Subcutaneous abdominal adipose tissue (tissue), 5 donors: ENCODE data around the gene AMN.
"Not testable (repeated sequence)": the region's sequence is repeated elsewhere in the genome, so short reads cannot be mapped to it uniquely, and the experiment has no call there.

Experiments used
- H3K27ac ChIP-seq: one replicate; pipeline ENCODE4 v1.7.0; 2013; ENCODE audit warnings: low read depth, mild to moderate bottlenecking, inconsistent platforms, low read length, moderate library complexity
- H3K27me3 ChIP-seq, 5 donors: one replicate each; pipeline ENCODE4 v1.7.0; 2013; ENCODE audit warnings: low read length in 5 of 5, inconsistent platforms in 1 of 5; ENCODE audit not compliant: control insufficient read depth in 5 of 5, insufficient read depth in 4 of 5
- H3K36me3 ChIP-seq, 5 donors: one replicate each; pipeline ENCODE4 v1.7.0; 2013; ENCODE audit warnings: low read length in 5 of 5; ENCODE audit not compliant: control insufficient read depth in 5 of 5, insufficient read depth in 5 of 5
- H3K4me1 ChIP-seq, 5 donors: one replicate each; pipeline ENCODE4 v1.7.0; 2013; ENCODE audit warnings: low read length in 5 of 5, mild to moderate bottlenecking in 3 of 5, moderate library complexity in 1 of 5; ENCODE audit not compliant: control insufficient read depth in 5 of 5, insufficient read depth in 5 of 5
- H3K4me3 ChIP-seq, 5 donors: one replicate each; pipeline ENCODE4 v1.7.0; 2013; ENCODE audit warnings: low read length in 5 of 5, low read depth in 1 of 5
- H3K9ac ChIP-seq, 5 donors: one replicate each; pipeline ENCODE4 v1.7.0; 2013; ENCODE audit warnings: low read length in 5 of 5, mild to moderate bottlenecking in 4 of 5, moderate library complexity in 3 of 5
- H3K9me3 ChIP-seq, 5 donors: one replicate each; pipeline ENCODE4 v1.7.0; 2013; ENCODE audit warnings: low read length in 5 of 5; ENCODE audit not compliant: control insufficient read depth in 5 of 5
- donor health status: healthy.
- donor health status: healthy.
- donor health status: healthy.
- donor health status: healthy.
- donor health status: healthy.

AMN gene

GRCh38 chr14:102883554-102883953 is 38.9 kb upstream of the AMN start:
- Histone ChIP-seq H3K36me3 (peaks cover 0 to 50% (median 26%) of the 10 kb centered on the region in 5 donors), H3K27me3 (no peaks in the 10 kb centered on the region), H3K4me3 (no peak overlapping the region), H3K9ac (no peak overlapping the region), H3K27ac (no peak overlapping the region), H3K4me1 (no peaks in the 10 kb centered on the region), H3K9me3 (no peaks in the 10 kb centered on the region)

- no peaks in the 10 kb centered on the region for H3K4me1 ChIP-seq
- H3K9me3 ChIP-seq, result no peaks in the 10 kb centered on the region
- H3K27ac ChIP-seq, result no peak overlapping the region
- peaks cover 6 to 62% (median 29%) of the 10 kb centered on the region in 5 donors for H3K36me3 ChIP-seq
- H3K4me3 ChIP-seq, result no peak overlapping the region
- no peaks in the 10 kb centered on the region for H3K27me3 ChIP-seq
- no peak overlapping the region for H3K9ac ChIP-seq
These were observed 36.6 kb upstream of the AMN start for GRCh38 chr14:102885737-102886447.

GRCh38 chr14:102888748-102889147 is 33.7 kb upstream of the AMN start:
- H3K4me3 ChIP-seq, result no peak overlapping the region
- H3K27ac ChIP-seq, result no peak overlapping the region
- H3K4me1 ChIP-seq, result peaks cover 4 to 11% (median 6%) of the 10 kb centered on the region in 5 donors
- peaks cover 6 to 52% (median 29%) of the 10 kb centered on the region in 5 donors for H3K36me3 ChIP-seq
- H3K9me3 ChIP-seq, result no peaks in the 10 kb centered on the region
- H3K9ac ChIP-seq, result no peak overlapping the region
- no peaks in the 10 kb centered on the region for H3K27me3 ChIP-seq

GRCh38 chr14:102889615-102890014 is 32.8 kb upstream of the AMN start:
- Histone ChIP-seq H3K27ac (no peak overlapping the region), H3K9me3 (no peaks in the 10 kb centered on the region), H3K4me1 (peaks cover 4 to 15% (median 6%) of the 10 kb centered on the region in 5 donors), H3K9ac (no peak overlapping the region), H3K27me3 (no peaks in the 10 kb centered on the region), H3K4me3 (no peak overlapping the region), H3K36me3 (peaks cover 6 to 47% (median 29%) of the 10 kb centered on the region in 5 donors)

GRCh38 chr14:102891111-102891510 is 31.4 kb upstream of the AMN start:
- no peaks in the 10 kb centered on the region for H3K9me3 ChIP-seq
- H3K36me3 ChIP-seq, result peaks cover 6 to 45% (median 17%) of the 10 kb centered on the region in 5 donors
- no peak overlapping the region for H3K4me3 ChIP-seq
- H3K27ac ChIP-seq, result no peak overlapping the region
- no peaks in the 10 kb centered on the region for H3K27me3 ChIP-seq
- peaks cover 4 to 15% (median 6%) of the 10 kb centered on the region in 5 donors for H3K4me1 ChIP-seq
- no peak overlapping the region for H3K9ac ChIP-seq

GRCh38 chr14:102891556-102891955 is 30.9 kb upstream of the AMN start:
- Histone ChIP-seq H3K27me3 (no peaks in the 10 kb centered on the region), H3K4me3 (no peak overlapping the region), H3K27ac (no peak overlapping the region), H3K36me3 (peaks cover 6 to 42% (median 14%) of the 10 kb centered on the region in 5 donors), H3K9ac (no peak overlapping the region), H3K4me1 (peaks cover 4 to 15% (median 7%) of the 10 kb centered on the region in 5 donors), H3K9me3 (no peaks in the 10 kb centered on the region)

GRCh38 chr14:102892651-102893050 is 29.8 kb upstream of the AMN start:
- Histone ChIP-seq H3K9ac (no peak overlapping the region), H3K27ac (no peak overlapping the region), H3K36me3 (peaks cover 6 to 37% (median 12%) of the 10 kb centered on the region in 5 donors), H3K9me3 (no peaks in the 10 kb centered on the region), H3K4me3 (no peak overlapping the region), H3K4me1 (peaks cover 4 to 23% (median 17%) of the 10 kb centered on the region in 5 donors), H3K27me3 (no peaks in the 10 kb centered on the region)

GRCh38 chr14:102893452-102893851 is 29.0 kb upstream of the AMN start:
- Histone ChIP-seq H3K4me1 (peaks cover 4 to 25% (median 19%) of the 10 kb centered on the region in 5 donors), H3K27me3 (no peaks in the 10 kb centered on the region), H3K4me3 (no peak overlapping the region), H3K27ac (no peak overlapping the region), H3K36me3 (peaks cover 2 to 32% (median 8%) of the 10 kb centered on the region in 5 donors), H3K9ac (no peak overlapping the region), H3K9me3 (no peaks in the 10 kb centered on the region)

GRCh38 chr14:102896735-102897134 is 25.7 kb upstream of the AMN start:
- not testable (repeated sequence) for H3K9me3 ChIP-seq, H3K9ac ChIP-seq, H3K4me3 ChIP-seq, H3K27me3 ChIP-seq, H3K27ac ChIP-seq
- Histone ChIP-seq H3K4me1 (peaks cover 4 to 25% (median 19%) of the 10 kb centered on the region in 5 donors), H3K36me3 (peaks cover 0 to 29% (median 11%) of the 10 kb centered on the region in 5 donors)

GRCh38 chr14:102897299-102898027 is 25.0 kb upstream of the AMN start:
- H3K9ac ChIP-seq, result no peak overlapping the region
- no peak overlapping the region for H3K27ac ChIP-seq
- peaks cover 0 to 35% (median 11%) of the 10 kb centered on the region in 5 donors for H3K36me3 ChIP-seq
- H3K9me3 ChIP-seq, result no peaks in the 10 kb centered on the region
- H3K27me3 ChIP-seq, result no peaks in the 10 kb centered on the region
- peaks cover 4 to 25% (median 19%) of the 10 kb centered on the region in 5 donors for H3K4me1 ChIP-seq
- no peak overlapping the region for H3K4me3 ChIP-seq
